Astrocyte of the cerebellum (primary cell): ENCODE data around the gene MAN1C1.

Experiments
- DNase-seq: peaks from one replicate; pipeline ENCODE4 v3.0.0-alpha.2; 2011; ENCODE audit warnings: low read depth
- H3K4me3 ChIP-seq: 2 replicates; pipeline ENCODE4 v1.5.1; 2011; ENCODE audit warnings: mild to moderate bottlenecking, low read depth, low read length, moderate library complexity
- in situ Hi-C: cut with HindIII; loops from 2 replicates; pipeline ENCODE4 v1.10.0; 2017; ENCODE audit warnings: low sequenced_read_pairs
- TF ChIP-seq, protein P1 (sequence below): IDR thresholded peaks from 2 replicates; pipeline ENCODE4 v1.5.1; 2012; ENCODE audit warnings: low read length, low read depth, moderate library complexity, mild to moderate bottlenecking; ENCODE audit errors: missing control alignments

MAN1C1 gene

GRCh38 chr1:25784575-25785051 lies 168.0 kb downstream of the MAN1C1 start:
- TF ChIP-seq, protein P1, sequence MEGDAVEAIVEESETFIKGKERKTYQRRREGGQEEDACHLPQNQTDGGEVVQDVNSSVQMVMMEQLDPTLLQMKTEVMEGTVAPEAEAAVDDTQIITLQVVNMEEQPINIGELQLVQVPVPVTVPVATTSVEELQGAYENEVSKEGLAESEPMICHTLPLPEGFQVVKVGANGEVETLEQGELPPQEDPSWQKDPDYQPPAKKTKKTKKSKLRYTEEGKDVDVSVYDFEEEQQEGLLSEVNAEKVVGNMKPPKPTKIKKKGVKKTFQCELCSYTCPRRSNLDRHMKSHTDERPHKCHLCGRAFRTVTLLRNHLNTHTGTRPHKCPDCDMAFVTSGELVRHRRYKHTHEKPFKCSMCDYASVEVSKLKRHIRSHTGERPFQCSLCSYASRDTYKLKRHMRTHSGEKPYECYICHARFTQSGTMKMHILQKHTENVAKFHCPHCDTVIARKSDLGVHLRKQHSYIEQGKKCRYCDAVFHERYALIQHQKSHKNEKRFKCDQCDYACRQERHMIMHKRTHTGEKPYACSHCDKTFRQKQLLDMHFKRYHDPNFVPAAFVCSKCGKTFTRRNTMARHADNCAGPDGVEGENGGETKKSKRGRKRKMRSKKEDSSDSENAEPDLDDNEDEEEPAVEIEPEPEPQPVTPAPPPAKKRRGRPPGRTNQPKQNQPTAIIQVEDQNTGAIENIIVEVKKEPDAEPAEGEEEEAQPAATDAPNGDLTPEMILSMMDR = no peak
- H3K4me3 ChIP-seq = no peak overlapping the region
- DNase-seq = no peak
- in situ Hi-C loops = loop anchor here (10.0 kb wide), 2 partner anchors 90 to 260 kb away; no protein-coding TSS in a partner anchor

DNA sequence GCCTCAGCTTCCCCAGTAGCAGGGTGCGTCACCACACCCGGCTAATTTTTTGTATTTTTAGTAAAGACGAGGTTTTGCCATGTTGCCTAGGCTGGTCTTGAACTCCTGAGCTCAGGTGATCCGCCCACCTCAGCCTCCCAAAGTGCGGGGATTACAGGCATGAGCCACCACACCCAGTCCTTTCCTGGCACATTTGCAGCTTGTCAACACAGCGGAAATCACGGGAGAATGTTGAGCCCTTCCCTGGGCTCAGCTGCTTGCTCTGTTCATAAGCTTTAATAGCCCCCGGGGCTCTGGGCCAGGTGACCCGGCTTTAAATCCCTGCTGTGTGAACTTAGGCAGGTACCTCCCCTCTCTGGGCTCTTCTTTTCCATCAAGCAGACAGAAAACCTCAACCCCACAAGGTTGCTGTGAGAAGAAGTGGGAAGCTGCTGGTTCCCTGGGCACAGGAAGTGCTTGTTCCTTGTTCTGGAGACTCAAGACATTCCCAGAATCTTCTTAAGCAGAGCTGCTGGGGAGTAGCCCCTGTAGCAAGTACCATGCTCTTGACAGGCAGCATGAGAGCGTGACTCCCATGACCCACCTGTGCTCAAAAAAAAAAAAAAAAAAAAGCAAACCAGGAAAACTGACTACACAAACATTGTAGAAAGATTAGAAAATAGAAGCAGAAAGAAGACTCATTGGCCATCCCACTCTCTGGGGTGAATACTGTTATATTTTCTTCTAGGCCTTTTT lies 168.9 kb downstream of the MAN1C1 start:
- in situ Hi-C loops = loop anchor here (10.0 kb wide), 2 partner anchors 91 to 261 kb away; no protein-coding TSS in a partner anchor
- H3K4me3 ChIP-seq = no peak overlapping the region
- TF ChIP-seq, protein P1 = no peak
- DNase-seq = no peak

- TF ChIP-seq, protein P1 = no peak
- no peak overlapping the region for H3K4me3 ChIP-seq
- DNase-seq = no peak
- in situ Hi-C loops = loop anchor here (10.0 kb wide), 2 partner anchors 92 to 262 kb away; no protein-coding TSS in a partner anchor
Measured at GRCh38 chr1:25786887-25787759, 170.5 kb downstream of the MAN1C1 start.

DNA sequence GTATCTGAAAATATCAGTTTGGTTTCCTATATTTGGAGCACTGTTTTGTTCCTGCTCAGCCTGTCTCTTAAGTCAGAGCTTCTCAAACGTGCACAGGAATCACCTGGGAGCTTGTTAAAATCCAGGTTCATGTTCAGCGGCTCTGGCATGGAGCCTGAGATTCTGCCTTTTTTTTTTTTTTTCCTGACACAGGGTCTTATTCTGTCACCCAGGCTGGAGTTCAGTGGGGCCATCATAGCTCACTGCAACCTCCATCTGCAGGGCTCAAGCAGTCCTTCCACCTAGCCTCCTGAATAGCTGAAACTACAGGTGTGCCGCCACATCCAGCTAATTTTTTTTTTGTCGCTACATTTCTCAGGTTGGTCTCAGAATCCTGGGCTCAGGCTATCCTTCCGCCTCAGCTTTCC lies 171.2 kb downstream of the MAN1C1 start:
- in situ Hi-C loops = loop anchor here (10.0 kb wide), 2 partner anchors 93 to 263 kb away; no protein-coding TSS in a partner anchor
- DNase-seq = no peak
- no peak overlapping the region for H3K4me3 ChIP-seq
- TF ChIP-seq, protein P1 = no peak

DNA sequence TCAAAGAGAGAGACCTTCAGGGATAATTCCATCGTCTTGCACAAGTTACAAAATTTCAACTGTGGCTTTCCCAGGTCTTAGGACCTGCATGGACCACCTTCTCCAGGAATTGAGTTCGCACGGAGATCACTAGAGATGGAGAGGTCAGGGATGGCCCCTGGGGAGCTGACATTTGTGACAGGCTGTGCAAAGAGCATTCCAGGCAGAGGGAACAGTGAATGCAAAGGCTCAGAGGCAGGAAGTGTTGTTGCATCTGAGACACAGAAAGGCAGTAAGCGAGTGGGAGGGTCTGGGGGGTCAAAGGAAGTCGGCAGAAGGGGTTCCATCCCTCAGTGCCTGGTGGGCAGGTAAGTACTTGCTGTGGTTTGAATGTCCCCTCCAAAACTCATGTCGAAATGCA lies 173.9 kb downstream of the MAN1C1 start:
- in situ Hi-C loops = no loop called here
- no peak overlapping the region for H3K4me3 ChIP-seq
- no peak for DNase-seq
- TF ChIP-seq, protein P1 = no peak

DNA sequence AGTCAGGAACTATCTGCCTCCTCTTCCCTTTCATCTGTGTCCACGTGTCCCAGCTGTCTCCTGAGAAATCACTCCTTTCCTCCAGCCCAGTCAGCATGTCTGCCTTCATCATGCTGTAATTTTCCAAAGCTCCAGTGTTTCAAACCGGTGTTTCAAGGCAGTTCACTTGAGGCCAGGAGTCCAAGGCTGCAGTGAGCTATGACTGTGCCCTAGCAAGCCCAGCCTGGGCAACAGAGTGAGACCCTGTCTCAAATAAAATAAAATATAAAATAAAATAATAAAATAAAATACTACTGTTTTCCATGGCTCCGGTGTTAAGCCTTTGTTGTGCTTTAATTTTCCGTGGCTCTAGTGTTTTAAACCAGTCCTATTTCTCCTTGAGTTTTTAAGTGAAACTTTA lies 175.5 kb downstream of the MAN1C1 start:
- in situ Hi-C loops = no loop called here
- H3K4me3 ChIP-seq = no peak overlapping the region
- TF ChIP-seq, protein P1 = no peak
- no peak for DNase-seq
